ENCODE results near the gene OR10J5. TPM values are rescaled to one million over a fixed set of nuclear protein-coding genes. Genes with fewer than 3 reads are reported as not detected.
"Not testable (repeated sequence)": the region's sequence is repeated elsewhere in the genome, so short reads cannot be mapped to it uniquely, and the experiment has no call there.

OR10J5 gene
- total RNA-seq, 2 experiments from 2014 or later: not detected

DNA sequence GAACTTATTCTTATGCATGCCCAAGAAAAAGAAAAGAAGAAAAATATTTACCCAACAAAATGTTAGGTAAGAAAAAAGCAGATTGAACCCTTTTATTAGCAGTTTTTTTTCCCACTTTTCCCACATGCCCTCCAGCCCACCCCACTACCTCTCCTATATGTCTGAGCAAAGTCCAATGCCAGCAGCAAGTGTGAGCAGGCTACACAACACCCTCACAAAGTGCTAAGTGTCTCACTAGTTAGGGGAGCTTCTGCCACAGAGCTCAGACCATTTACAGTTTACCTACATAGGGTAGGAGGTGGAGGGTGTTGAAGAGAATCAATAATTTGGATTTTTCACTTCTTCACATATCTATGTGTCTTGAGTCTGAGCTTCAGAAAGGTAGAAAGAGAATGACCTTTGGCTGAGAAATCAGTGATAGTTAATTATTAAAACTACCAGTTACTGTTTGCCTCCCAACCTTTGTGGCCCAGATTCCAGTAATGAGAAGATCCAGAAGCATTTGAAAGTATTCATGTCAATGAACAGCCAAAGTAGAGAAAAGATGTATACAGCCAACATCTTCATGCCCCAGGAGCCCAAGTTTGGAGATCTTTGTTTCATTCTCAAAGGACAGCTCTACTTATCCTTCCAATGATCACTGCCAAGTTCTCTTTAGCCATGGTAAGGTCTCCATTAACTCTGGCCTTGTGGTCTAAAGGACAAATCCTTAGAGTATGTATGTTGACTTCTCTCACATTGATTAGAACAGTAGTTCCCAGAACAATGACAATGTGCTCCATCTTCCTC, 26.2 kb downstream of the OR10J5 start:
- DNase-seq: no peak
- no peak for ATAC-seq
- TF ChIP-seq, protein P1, sequence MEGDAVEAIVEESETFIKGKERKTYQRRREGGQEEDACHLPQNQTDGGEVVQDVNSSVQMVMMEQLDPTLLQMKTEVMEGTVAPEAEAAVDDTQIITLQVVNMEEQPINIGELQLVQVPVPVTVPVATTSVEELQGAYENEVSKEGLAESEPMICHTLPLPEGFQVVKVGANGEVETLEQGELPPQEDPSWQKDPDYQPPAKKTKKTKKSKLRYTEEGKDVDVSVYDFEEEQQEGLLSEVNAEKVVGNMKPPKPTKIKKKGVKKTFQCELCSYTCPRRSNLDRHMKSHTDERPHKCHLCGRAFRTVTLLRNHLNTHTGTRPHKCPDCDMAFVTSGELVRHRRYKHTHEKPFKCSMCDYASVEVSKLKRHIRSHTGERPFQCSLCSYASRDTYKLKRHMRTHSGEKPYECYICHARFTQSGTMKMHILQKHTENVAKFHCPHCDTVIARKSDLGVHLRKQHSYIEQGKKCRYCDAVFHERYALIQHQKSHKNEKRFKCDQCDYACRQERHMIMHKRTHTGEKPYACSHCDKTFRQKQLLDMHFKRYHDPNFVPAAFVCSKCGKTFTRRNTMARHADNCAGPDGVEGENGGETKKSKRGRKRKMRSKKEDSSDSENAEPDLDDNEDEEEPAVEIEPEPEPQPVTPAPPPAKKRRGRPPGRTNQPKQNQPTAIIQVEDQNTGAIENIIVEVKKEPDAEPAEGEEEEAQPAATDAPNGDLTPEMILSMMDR (IDR thresholded peaks at IDR 0.05): no peak
- H3K36me3 Mint-ChIP-seq (ENCODE audit: low read depth): peaks cover 1% of the 10 kb centered on the region
- no peak overlapping the region for H3K4me3 Mint-ChIP-seq
- no peaks in the 10 kb centered on the region for H3K4me1 Mint-ChIP-seq (ENCODE audit: low read depth)
- intact Hi-C loops (cut with micrococcal nuclease): no loop called here
- peaks cover 11% of the 10 kb centered on the region for H3K27me3 Mint-ChIP-seq
- ChIA-PET CTCF (no interaction called here), POLR2A (no interaction called here)
- H3K9me3 Mint-ChIP-seq: peaks cover 15% of the 10 kb centered on the region
- no peak overlapping the region for H3K27ac Mint-ChIP-seq

DNA sequence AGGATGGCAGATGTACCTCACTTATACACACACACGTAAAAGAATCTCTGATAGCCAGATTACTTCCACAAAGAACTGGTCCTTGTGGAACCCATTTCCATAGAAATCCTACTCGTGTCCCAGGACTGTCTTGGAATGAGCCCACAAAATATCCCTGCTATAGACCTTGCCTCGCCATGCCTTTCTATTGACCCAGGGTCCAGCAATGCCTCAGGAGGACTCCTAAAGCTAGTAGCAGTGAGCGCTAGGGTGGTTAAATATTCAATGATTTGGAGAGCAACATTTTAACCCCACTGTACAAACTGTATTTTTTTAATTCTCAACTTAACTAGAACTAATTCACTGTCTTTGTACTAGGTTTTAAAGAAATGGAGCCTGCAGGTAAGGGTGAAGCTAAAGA, 26.9 kb downstream of the OR10J5 start:
- DNase-seq: no peak
- ATAC-seq: no peak
- H3K9me3 Mint-ChIP-seq: peaks cover 15% of the 10 kb centered on the region

DNA sequence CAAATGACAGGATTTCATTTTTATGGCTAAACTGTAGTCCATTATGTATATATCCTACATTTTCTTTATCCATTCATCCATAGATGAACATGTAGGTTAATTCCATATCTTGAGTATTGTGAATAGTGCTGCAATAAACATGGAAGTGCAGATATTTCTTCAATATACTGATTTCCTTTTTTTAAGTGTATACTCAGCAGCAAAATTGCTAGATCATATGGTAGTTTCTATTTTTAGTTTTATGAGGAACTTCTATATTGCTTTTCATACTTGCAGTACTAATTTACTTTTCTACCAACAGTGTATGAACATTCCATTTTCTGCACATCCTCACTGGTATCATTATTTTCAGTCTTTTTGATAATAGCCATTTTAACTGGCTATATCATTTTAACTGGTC, 30.1 kb downstream of the OR10J5 start:
- Mint-ChIP-seq H3K4me3 (no peak overlapping the region), H3K9me3 (peaks cover 15% of the 10 kb centered on the region), H3K27ac (no peak overlapping the region), H3K4me1 (ENCODE audit: low read depth) (no peaks in the 10 kb centered on the region), H3K27me3 (peaks cover 9% of the 10 kb centered on the region), H3K36me3 (ENCODE audit: low read depth) (peaks cover 1% of the 10 kb centered on the region)
- no peak for DNase-seq
- POLR2A ChIA-PET: no interaction called here
- ATAC-seq: no peak
- TF ChIP-seq, protein P1 (IDR thresholded peaks at IDR 0.05): no peak
- CTCF ChIA-PET: no interaction called here
- intact Hi-C loops (cut with micrococcal nuclease): no loop called here

More for the DNA sequence above, 26.9 kb downstream of the OR10J5 start:
- peaks cover 7% of the 10 kb centered on the region for H3K27me3 Mint-ChIP-seq
- H3K4me3 Mint-ChIP-seq: no peak overlapping the region
- TF ChIP-seq, protein P1 (IDR thresholded peaks at IDR 0.05): no peak
- CTCF ChIA-PET: no interaction called here
- H3K27ac Mint-ChIP-seq: no peak overlapping the region
- intact Hi-C loops (cut with micrococcal nuclease): no loop called here
- H3K4me1 Mint-ChIP-seq (ENCODE audit: low read depth): no peaks in the 10 kb centered on the region
- POLR2A ChIA-PET: no interaction called here
- peaks cover 1% of the 10 kb centered on the region for H3K36me3 Mint-ChIP-seq (ENCODE audit: low read depth)

DNA sequence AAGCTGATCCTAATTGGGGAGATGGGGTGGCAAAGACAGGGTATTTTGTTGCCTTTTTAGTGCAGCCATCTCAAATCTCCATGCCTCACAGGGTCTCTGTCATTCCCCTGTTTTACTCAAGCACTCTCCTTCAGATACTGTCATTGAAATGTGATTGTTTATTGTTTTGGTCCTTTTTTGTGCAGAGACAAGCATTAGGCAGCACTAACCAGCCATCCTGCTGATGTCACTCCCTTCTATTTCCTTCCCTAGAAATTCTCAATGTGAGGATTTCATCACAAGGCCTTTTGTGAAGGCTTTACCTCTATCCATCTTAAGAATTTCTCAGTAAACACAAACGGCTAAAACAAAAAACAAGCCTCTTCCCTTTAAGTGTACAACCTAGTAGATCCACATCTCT, 34.7 kb downstream of the OR10J5 start:
- CTCF ChIA-PET: no interaction called here
- H3K4me3 Mint-ChIP-seq: no peak overlapping the region
- peaks cover 20% of the 10 kb centered on the region for H3K9me3 Mint-ChIP-seq
- intact Hi-C loops (cut with micrococcal nuclease): no loop called here
- DNase-seq: no peak
- peaks cover under 1% of the 10 kb centered on the region for H3K36me3 Mint-ChIP-seq (ENCODE audit: low read depth)
- no peak overlapping the region for H3K27ac Mint-ChIP-seq
- no peak for ATAC-seq
- POLR2A ChIA-PET: no interaction called here
- H3K27me3 Mint-ChIP-seq: peaks cover 7% of the 10 kb centered on the region
- TF ChIP-seq, protein P1 (IDR thresholded peaks at IDR 0.05): no peak
- no peaks in the 10 kb centered on the region for H3K4me1 Mint-ChIP-seq (ENCODE audit: low read depth)

DNA sequence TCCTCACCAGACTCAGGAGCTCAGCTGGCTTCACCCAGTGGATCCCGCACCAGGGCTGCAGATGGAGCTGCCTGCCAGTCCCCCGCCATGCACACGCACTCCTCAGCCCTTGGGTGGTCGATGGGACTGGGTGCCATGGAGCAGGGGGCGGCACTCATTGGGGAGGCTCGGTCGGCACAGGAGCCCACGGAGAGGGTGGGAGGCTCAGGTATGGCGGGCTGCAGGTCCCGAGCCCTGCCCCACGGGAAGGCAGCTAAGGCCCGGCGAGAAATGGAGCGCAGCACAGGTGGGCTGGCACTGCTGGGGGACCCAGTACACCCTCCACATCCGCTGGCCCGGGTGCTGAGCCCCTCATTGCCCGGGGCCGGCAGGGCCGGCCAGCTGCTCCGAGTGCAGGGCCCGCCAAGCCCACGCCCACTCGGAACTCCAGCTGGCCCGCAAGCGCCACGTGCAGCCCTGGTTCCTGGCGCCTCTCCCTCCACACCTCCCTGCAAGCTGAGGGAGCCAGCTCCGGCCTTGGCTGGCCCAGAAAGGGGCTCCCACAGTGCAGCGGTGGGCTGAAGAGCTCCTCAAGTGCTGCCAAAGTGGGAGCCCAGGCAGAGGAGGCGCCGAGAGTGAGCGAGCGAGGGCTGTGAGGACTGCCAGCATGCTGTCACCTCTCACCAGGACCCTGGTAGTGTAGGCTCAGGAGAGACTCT, 41.1 kb downstream of the OR10J5 start:
- H3K4me3 Mint-ChIP-seq; POLR2A ChIA-PET; H3K36me3 Mint-ChIP-seq (ENCODE audit: low read depth); H3K27ac Mint-ChIP-seq; intact Hi-C loops (cut with micrococcal nuclease); H3K9me3 Mint-ChIP-seq; H3K4me1 Mint-ChIP-seq (ENCODE audit: low read depth); H3K27me3 Mint-ChIP-seq; ATAC-seq; CTCF ChIA-PET; DNase-seq: not testable (repeated sequence)

Data from activated CD8-positive, alpha-beta T cell treated with anti-CD3 and anti-CD28 coated beads for 36 hours (primary cell).